Esophagus muscularis mucosa (tissue), 4 donors: Measurements from ENCODE around the gene FDX1. TPM values are rescaled to one million over a fixed set of nuclear protein-coding genes. Genes with fewer than 3 reads are reported as not detected.

Source experiments
- DNase-seq: peaks from one replicate; pipeline ENCODE4 v3.0.0-alpha.2; 2017; ENCODE audit errors: extremely low spot score
- H3K27ac ChIP-seq, 4 donors: fragments of 200-600 bp; sonication (generic); replicated peaks in 1 of 4; 1 replicate in 3 of 4; 2 replicates in 1 of 4; pipeline ENCODE4 v1.5.1; 2016 to 2019; ENCODE audit warnings: mild to moderate bottlenecking in 1 of 4
- H3K27me3 ChIP-seq, 4 donors: fragments of 200-600 bp; sonication (generic); one replicate each; pipeline versions ENCODE4 v1.5.1 to v1.6.0; 2016 to 2019
- H3K36me3 ChIP-seq, 4 donors: fragments of 200-600 bp; sonication (generic); one replicate each; pipeline ENCODE4 v1.5.1; 2016 to 2019
- H3K4me1 ChIP-seq, 4 donors: fragments of 200-600 bp; sonication (generic); one replicate each; pipeline ENCODE4 v1.5.1; 2016 to 2019
- H3K4me3 ChIP-seq, 4 donors: fragments of 200-600 bp; sonication (generic); 1 replicate in 2 of 4; 2 replicates in 2 of 4; pipeline ENCODE4 v1.5.1; 2016 to 2019; ENCODE audit warnings: mild to moderate bottlenecking in 4 of 4, moderate library complexity in 1 of 4
- H3K9me3 ChIP-seq, 4 donors: fragments of 200-600 bp; sonication (generic); 1 replicate in 3 of 4; 2 replicates in 1 of 4; pipeline ENCODE4 v1.5.1; 2016 to 2019
- CTCF ChIP-seq, 3 experiments: fragments of 200-600 bp in 2 of 3; fragments of 450-650 bp in 1 of 3; sonication (generic) in 2 of 3; IDR thresholded peaks; one replicate each; pipeline ENCODE4 v1.5.1; 2017 to 2019; ENCODE audit warnings: antibody characterized with exemption in 3 of 3, mild to moderate bottlenecking in 2 of 3, moderate library complexity in 1 of 3
- EP300 ChIP-seq: sonication (generic); formaldehyde crosslinking; IDR thresholded peaks from one replicate; pipeline ENCODE4 v1.6.1; 2017; ENCODE audit warnings: antibody characterized with exemption
- POLR2A ChIP-seq: fragments of 450-650 bp; IDR thresholded peaks from one replicate; pipeline ENCODE4 v1.6.1; 2017; ENCODE audit warnings: antibody characterized with exemption, moderate library complexity, mild to moderate bottlenecking, low read depth
- POLR2AphosphoS5 ChIP-seq, 2 donors: sonication (generic); formaldehyde crosslinking; IDR thresholded peaks; one replicate each; pipeline ENCODE4 v1.6.1; 2017; ENCODE audit warnings: antibody characterized with exemption in 2 of 2
- WGBS: methylation state at CpG from one replicate; pipeline ENCODE4 v1.1.5; 2018; 5-methylcytosine and 5-hydroxymethylcytosine counted together
- intact Hi-C: fragments of 100-400 bp; cut with DNase I; formaldehyde crosslinking; loops from one replicate; pipeline ENCODE4 v1.15.1; 2023
- total RNA-seq, 4 donors: library from RNA; depleted of rRNA; stranded (reverse); fragments of >200 nt; gene quantifications; one replicate each; pipeline versions ENCODE4 v1.1.0 to v1.2.1, GENCODE V29; 2016

The FDX1 gene
- total RNA-seq, 4 donors from 2014 or later: 12.0 to 15.7 (median 13.6) TPM

- Histone ChIP-seq H3K4me1 (peaks cover 30 to 73% (median 69%) of the 10 kb centered on the region in 4 donors), H3K36me3 (peaks cover 0 to 11% (median 5%) of the 10 kb centered on the region in 4 donors), H3K27me3 (no peaks in the 10 kb centered on the region), H3K4me3 (no peak overlapping the region), H3K9me3 (no peaks in the 10 kb centered on the region), H3K27ac (no peak overlapping the region)
- DNase-seq: no peak
- 64% methylated on average over 7 of the region's 7 CpGs for WGBS
- TF ChIP-seq POLR2A: no peak
- no peak for TF ChIP-seq CTCF (IDR thresholded peaks at IDR 0.05)
- TF ChIP-seq POLR2AphosphoS5 (IDR thresholded peaks at IDR 0.05): no peak
- TF ChIP-seq EP300: no peak
- intact Hi-C loops: loop anchor here (1.0 to 5.0 kb wide), 2 partner anchors 56 to 232 kb away; no protein-coding TSS in a partner anchor
Observed at GRCh38 chr11:110432713-110433392, 3.1 kb downstream of the FDX1 start.

GRCh38 chr11:110433393-110434333 lies 3.9 kb downstream of the FDX1 start:
- Histone ChIP-seq H3K27ac (no peak overlapping the region), H3K9me3 (no peaks in the 10 kb centered on the region), H3K36me3 (peaks cover 0 to 18% (median 8%) of the 10 kb centered on the region in 4 donors), H3K4me3 (no peak overlapping the region), H3K27me3 (no peaks in the 10 kb centered on the region), H3K4me1 (peaks cover 30 to 73% (median 69%) of the 10 kb centered on the region in 4 donors)
- intact Hi-C loops: loop anchor here (1.0 to 5.0 kb wide), 2 partner anchors 56 to 232 kb away; no protein-coding TSS in a partner anchor
- 59% methylated on average over 5 of the region's 5 CpGs for WGBS
- TF ChIP-seq POLR2AphosphoS5 (IDR thresholded peaks at IDR 0.05): no peak
- TF ChIP-seq POLR2A: no peak
- TF ChIP-seq CTCF (IDR thresholded peaks at IDR 0.05): peak; percentile 65 to 73 (median 66)
- no peak for TF ChIP-seq EP300
- DNase-seq: no peak

DNA sequence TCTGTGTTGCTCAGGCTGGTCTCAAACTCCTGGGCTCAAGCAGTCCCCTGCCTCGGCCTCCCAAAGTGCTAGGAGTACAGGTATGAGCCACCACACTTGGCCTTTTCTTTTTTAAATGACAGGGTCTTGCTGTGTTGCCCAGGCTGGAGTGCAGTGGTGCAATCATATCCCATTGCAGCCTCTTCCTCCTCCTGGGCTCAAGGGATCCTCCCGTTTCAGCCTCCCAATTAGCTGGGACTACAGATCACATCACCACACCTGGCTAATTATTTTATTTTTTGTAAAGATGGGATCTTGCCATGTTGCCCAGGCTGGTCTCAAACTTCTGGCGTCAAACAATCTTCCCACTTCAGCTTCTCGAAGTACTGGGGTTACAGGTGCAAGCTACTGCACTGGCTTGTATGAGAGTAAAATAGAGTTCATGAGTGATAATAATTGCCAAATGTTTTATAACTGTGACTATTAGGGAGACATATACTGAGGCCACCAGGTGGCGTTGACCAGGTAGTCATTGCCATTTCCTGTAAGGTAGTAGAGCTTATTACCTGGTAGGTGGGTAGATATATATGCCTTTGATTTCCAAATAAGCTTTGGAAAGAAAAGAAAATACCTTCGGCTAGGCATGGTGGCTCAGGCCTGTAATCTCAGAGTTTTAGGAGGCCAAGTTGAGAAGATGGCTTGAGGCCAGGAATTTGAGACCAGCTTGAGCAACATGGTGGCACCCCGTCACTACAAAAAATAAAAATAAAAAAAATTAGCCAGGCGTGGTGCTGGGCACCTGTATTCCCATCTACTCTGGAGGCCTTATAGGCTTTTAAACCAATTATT lies 5.4 kb downstream of the FDX1 start:
- H3K9me3 ChIP-seq: no peaks in the 10 kb centered on the region
- 89% methylated on average over 8 of the region's 8 CpGs for WGBS

More for the DNA sequence above, 5.4 kb downstream of the FDX1 start:
- no peak overlapping the region for H3K27ac ChIP-seq
- H3K4me3 ChIP-seq: no peak overlapping the region
- H3K36me3 ChIP-seq: peaks cover 0 to 26% (median 11%) of the 10 kb centered on the region in 4 donors
- no peaks in the 10 kb centered on the region for H3K27me3 ChIP-seq
- intact Hi-C loops: loop anchor here (5.0 kb wide), 1 partner anchor 58 kb away; no protein-coding TSS in a partner anchor
- DNase-seq: no peak
- TF ChIP-seq POLR2AphosphoS5 (IDR thresholded peaks at IDR 0.05): no peak
- TF ChIP-seq CTCF (IDR thresholded peaks at IDR 0.05): no peak
- TF ChIP-seq EP300: no peak
- no peak for TF ChIP-seq POLR2A
- H3K4me1 ChIP-seq: peaks cover 30 to 68% (median 65%) of the 10 kb centered on the region in 4 donors
